GM19324 (cell line): ENCODE data around the gene KRT15.

ENCODE experiments used
- ATAC-seq: cut with Tn5 transposase; IDR thresholded peaks from one replicate; pipeline ENCODE4 v1.9.1; 2021; ENCODE audit warnings: mild to moderate bottlenecking, moderate library complexity; ENCODE audit not compliant: unreplicated experiment, low FRiP score

Gene KRT15

DNA sequence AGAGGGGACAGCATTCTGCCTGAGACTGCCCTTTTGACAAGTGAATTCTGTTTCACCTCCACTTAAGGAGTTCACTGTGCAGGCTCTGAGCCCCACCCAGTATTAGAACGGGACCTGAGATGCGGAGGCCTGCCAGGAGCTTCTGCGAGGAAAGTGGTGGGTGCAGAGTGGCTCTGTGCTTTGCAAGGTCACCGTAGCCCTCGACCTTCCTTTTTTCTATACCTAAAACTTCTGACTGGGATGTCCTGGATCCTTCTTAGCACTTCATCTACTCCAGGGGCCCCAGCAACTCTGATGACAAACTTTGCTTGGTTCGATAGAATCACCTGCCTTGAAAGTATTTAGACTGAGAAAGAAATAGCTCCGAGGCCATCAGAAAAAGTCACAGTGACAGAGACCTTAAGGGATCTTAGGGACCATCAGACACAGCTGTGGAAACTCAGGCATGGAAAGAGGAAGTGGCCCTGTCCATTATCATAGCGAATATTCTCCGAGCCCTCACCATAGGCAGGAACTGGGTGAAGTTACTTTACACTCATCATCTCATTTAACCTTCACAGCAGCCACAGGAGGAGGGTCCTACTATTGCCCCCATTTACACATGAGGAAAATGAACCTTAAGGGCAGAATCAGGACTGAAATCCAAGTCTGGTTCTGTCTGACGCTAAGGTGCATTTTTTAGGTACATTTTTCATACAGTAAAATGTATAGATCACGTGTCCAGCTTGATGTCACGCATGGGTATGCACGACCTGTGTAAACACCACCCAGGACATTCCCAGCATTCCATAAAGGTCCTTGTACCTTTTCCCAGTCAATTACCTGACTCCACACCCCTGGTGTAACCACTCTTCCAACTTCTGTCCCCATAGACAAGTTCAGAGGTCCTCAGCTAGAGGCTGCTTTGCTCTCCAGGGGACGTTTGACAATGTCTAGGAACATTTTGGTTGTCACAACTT is 12.6 kb downstream of the KRT15 start:
- no peak for ATAC-seq

DNA sequence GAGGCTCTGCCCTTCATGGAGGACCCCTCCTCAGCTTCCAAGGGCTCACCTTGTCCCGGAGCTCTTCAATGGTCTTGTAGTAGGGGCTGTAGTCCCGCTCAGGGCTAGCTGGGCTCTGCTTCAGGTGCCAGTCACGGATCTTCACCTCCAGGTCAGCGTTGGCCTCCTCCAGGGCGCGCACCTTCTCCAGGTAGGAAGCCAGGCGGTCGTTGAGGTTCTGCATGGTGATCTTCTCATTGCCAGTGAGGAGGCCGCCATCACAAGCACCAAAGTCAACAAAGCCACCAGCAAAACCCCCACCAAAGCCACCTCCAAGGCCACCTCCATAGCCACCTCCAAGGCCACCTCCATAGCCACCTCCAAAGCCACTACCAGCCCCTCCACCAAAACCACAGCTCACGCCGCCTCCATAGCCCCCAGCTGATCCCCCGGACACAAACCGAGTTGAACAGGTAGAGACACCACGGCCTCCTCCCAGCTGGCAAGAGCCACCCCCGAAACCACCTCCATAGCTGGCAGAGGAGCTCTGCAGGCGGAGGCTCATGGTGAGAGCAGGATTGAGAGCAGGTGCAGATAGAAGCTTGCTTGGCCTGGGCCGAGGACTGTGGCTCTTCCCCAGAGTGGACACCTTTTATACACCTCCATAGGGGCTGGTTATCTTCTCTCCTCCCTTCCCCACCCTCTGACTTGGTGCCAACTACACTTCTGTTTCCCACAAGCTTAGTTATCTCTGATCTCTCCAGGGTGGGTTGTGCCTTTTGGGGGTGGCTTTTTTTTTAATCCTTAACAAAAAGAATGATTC is 13.5 kb downstream of the KRT15 start, which contains the start of gene KRT13:
KRT13 (minus strand) TSS at position 606 of the 802 bp plus-strand sequence; CDS start at position 544, 62 bp downstream.
- no peak for ATAC-seq

DNA sequence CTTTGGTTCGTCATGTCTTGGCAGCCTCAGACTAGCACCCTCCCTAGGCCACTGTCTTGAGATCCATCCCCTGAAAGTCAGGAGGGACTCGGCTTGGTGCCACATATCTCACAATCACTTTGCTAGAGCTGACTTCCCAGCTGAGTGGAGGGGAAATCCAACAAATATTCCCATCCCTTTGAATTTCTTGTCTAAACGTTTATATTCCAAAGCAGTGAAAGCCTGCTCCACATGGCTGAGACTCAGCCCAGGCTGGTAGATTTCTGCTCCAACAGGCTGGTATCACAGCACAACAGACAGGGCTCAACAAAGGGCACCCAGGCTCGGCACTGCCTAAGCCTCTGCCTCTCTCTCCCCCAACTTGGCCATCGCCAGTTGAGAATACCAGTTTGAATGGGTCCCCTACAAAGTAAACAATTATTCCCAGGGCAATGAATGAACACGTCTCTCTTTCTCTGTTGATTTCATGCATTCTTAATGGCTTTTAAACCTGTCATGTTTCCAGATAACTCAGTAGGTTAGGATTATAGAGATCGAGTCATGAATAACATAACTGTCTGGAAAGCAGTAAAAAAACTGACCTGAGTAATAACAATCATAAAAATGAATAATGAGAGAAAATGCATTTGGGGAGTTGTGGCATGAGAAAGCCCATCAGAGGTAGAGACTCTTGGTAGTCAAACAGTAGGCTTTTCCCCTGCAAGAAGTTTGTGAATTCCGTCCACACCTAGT is 14.3 kb downstream of the KRT15 start:
- no peak for ATAC-seq

DNA sequence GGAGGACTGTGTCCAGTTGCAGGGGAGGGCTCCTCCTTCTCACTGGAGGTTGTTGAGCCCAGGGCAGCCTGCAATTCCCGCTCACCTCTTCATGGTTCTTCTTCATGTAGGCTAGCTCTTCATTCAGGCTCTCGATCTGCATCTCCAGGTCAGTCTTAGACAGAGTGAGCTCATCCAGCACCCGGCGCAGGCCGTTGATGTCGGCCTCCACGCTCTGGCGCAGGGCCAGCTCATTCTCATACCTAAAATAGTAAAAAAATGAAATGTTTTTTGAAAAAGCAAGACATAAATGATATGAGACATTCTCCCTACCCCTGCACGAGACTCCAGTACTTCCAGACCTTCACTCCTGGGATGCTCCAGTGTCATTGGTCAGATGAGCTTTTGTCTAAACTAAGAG is 15.5 kb downstream of the KRT15 start:
- ATAC-seq, result no peak

DNA sequence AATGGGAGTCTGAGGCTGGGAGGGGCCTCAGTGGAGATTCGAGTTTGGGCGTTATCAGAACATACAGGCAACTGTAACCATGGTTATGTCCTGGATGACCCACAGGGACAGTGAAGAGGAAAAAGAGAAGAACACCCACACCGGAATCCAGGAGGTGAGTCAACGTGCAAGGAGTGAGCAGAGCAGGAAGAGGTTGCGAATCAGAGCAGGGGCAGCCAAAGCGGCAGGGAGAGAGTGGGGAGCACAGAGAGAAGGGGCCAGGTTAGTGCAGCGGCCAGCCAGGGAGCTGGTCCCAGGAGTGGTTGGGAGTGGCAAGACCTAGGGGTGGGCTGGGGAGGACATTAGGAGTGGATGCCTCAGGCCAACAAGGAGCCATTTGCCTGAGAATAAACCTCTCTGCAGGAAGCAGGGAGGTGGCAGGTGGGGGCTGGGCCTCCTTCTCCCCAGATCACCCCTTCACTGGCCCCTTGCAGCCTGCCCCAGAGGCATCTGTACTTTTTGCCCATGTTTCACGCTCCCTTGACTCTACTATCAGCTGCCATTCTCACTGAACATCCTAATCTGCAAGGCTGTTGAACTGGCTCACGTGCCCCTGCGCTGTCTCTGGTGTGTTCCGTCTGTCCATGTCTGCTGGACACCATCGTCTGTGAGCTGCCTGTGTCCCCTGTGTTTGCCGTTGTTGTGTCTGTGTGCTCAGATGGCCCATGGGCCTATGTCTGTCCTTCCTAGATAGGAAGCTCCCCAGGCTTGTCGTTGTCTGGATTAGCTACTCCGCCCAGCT is 18.4 kb downstream of the KRT15 start:
- ATAC-seq, result no peak

DNA sequence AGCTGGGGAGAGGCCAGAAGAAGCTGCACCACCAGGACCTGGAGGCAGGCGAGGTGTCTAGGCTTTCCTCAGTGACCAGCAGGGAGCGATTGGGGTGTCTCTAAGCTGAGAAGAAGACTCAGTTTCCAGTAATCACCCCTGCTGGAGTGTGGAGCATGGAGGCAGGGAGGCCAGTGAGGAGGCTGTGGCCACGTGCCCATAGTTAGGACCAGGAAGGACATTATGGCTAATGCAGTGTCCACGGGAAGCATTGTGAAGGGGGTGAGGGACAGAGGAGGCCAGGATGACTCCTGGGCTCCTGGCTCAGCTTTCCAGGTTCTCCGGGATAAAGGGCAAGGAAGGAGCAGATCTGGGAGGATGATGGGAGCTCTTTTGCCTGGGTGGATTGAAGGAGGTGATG is 19.0 kb downstream of the KRT15 start:
- ATAC-seq, result no peak

DNA sequence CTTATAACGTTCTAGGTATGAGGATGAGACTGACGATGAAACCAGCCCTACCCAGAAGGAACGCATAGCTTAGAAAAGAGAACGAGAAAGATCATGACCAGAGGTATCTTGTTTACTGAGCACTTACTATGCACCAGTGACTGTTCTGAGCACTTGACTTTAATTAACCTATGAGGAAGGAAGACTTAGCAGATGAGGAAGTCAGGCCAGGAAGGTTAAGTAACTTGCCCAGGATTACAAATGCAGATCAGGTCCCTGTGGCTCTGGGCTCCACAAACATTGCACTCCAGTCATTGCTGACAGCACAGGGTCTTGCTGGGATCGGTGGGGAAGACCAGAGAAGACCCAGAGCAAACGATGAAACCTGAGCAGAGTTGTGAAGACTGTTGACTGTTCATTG is 20.4 kb downstream of the KRT15 start:
- no peak for ATAC-seq

DNA sequence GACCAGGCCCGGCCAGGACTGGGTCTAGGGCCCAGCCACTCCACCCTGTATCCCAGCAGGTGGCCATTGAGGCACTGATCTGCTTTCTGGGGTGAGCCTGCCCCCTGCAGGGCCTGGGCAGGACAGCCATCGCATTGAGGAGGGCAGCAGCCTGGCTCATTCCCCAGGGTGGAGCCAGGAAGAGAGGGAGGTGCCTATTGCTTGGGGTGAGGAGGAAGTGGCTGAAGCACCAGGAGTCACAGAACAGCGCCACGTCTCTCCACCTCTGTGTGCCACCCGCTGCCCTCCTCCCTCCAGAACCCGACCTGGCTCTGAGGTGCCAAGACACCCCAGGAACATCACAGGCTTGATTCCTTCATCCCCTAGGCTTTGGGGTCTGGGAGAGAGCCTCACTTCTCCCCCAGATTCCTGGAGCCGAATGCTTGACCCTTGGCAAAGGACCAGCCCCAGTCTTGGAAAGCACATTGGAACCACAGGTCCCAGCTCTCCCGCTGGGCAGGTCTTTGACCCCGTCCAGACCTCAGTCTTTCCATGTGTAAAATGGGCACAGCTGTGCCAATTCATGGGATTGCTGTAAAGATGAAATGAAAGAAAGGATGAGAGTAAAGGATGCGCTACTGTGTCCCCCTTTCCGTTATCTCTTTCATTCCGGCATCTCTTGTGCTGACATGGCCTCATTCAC is 21.7 kb downstream of the KRT15 start:
- ATAC-seq, result no peak

DNA sequence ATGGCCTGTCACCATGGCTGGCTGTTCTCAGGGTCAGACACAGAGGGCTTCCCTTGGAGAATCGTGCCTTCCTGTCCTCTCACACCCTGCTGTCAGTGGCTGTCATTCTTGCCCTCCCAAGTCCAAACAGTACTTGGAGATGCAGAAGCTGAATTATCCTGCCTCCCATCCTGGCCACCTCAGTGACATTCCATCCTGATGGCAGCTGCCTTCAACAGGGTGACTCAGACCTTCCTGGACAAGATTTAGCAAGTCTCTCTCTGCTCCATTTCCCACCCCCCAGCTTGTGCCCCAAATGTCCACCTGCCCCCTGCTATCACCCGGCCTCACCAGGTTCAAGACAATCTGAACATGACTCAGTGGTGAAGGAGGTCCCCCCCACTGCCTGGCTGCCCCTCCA is 24.2 kb downstream of the KRT15 start:
- no peak for ATAC-seq

DNA sequence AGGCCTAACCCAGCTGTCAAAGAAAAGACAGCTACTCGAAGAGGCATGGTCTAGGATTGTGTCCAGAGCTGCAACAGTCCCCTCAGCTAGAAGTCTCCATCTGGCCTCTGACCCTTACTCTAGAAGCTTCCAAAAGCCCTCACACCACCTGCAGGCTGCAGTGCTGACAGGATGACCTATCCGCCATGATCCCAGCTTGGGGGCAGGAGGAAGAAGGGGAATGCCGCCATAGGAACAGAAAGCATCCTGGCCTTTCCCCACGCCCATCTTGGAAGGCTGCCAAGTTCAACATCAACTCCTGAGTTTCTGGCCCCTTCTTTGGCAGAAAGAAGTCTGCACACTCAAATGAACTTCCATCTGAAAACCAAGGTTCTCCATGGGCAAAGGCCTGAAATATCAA is 25.9 kb downstream of the KRT15 start:
- no peak for ATAC-seq

DNA sequence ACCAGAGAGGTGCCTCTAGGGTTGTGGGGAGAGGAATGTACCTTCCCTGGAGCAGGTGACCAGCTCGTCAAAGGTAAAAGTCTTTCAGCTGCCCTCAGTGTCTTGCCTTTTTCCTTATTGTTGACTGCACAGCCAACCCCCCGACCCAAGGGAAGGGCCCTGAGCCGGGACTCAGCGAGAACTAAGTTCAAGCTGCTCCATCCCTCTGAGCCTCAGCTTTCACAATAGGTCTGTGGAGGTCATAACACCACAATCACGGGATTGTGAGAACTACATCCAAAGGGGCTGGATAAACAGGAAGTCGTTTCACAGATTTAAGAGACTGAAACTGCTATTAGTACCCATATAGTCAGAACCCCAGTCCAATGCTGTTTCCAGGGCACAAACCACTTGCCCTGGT is 26.3 kb downstream of the KRT15 start:
- ATAC-seq, result no peak

DNA sequence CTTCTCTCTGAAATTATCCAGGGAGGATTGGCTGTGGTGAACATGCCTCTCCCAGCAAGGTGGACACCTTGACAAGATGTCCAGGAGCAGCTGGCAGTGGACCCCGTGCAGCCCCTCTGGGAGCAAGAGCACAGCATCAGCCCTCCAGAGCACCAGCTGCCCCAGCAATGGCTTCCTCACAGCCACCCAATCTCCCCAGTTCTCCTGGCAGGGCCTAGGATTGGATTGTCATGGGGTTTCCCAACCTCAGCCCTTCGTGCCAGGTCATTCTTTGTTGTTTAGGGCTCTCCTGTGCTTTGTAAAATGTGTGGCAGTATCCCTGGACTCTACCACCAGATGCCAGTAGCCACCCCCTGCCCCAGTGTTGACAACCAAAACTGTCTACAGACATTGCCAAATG is 27.2 kb downstream of the KRT15 start:
- no peak for ATAC-seq

DNA sequence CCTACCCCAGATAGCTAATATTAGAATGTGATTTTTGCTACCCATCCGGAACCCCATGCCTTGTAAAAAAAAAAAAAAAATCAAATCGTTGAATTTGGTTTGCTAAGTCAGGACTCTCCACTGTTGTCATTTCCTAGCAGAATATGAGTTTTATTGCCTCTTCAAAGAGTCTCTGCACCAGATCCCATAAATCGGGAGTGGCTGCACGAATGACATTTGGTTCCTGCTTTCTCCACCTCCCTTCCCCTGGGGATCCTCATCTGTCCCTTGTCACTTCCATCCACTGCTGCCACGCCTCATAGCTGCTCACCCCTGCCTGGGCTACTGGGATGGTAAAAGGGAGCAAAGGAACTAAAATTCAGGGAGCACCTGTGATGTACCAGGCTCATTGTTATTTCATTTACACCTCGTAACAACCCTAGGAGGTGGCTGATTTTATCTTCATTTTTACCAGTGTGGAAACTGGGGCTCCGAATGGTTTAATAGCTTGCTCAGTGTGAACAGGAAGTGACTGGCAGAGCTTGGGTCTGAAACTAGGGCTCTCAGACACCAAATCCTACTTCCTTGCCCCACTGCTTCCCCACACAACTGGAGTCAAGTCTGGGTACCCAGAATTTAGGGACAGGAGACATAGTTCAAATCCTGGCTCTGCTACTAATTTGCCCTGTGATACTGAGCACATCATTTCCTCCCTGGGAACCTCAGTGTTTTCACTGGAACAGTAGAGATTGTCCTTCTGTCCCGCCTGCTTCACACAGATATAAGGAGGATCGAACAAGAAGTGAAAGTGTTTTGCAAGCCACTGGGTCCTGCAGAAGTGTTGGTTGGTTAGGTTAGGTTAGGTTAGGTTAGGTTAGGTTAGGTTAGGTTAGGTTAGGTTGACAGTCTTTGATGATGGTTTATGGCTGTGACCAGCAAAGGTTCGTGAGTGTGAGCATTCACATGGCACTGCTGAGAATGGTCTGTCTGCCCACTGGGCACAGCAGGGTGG is 28.4 kb downstream of the KRT15 start:
- ATAC-seq, result no peak

DNA sequence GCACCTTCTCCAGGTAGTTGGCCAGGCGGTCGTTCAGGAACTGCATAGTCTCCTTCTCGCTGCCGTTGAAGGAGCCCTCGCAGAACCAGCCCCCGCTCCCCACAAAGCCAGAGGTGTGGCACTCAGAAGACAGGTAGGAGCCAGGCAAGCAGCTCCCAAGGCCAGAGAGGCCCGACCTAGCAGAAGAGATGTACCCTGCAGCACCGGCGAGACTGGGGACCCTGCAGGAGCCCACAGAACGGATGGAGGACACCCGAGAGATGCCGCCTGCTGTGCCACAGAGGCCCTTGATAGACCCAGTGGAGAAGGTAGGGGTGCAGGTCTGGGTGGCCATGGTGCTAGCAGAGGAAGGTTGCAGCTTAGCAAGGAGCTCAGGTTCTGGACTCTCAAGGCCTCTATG is 29.2 kb downstream of the KRT15 start, which contains the start of gene KRT36:
KRT36 (minus strand) TSS at position 380 of the 400 bp plus-strand sequence; CDS start at position 334, 46 bp downstream.
- ATAC-seq, result no peak

DNA sequence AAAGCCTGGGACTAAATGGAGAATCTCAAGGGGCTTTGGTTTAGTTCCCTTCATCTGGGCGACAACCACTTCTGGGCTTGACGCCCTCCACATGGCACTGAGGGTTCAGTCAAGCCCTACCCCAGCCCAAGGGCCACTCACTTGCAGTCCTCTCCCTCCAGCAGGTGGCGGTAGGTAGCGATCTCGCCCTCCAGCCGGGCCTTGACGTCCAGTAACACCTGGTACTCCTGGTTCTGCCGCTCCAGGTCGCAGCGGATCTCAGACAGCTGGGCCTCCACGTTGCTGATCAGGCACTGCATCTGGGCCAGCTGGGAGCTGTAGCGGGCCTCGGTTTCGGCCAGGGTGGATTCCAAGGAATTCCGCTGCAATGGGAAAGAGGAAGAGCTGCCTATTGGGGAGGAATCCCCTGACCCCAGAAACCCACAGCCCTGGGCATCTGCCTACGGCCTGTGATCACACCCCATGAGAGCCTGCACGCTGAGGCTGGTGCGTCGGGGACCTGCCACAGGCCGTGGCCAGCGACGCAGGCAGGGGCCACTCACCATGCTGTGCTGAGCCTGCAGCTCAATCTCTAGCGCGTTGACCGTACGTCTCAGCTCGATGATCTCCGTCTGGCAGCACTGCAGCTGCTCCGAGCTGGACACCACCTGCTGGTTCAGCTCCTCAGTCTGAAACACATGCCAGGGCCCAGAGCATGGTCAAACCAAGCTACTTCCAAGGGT is 31.7 kb downstream of the KRT15 start:
- no peak for ATAC-seq

DNA sequence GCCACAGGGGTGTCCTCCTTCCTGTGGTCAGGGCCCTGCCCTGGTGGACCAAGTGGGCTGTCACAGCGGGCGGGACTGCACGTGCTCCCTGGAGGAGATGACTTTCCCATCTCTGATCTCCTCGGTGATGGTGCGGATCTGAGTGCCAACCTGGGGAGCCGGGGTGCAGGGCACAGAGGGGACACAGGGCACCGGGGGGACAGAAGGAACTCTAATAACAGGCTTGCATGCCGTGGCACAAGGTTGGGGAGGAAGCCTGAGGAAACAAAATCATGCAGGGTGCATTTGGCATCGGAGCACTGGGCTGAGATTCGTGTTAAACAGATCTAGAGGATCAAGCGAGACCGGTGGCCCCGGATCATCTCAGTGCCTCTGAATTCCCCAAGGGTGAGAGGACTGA is 32.4 kb downstream of the KRT15 start:
- ATAC-seq, result no peak
